ENCODE results near the gene DIP2B. TPM values are rescaled to one million over a fixed set of nuclear protein-coding genes. Genes with fewer than 3 reads are reported as not detected.

The DIP2B gene
- total RNA-seq, 1 donor from 2014 or later, result 21.1 TPM

GRCh38 chr12:50600364-50600763 lies 95.6 kb downstream of the DIP2B start:
- FAIRE-seq (no peak), DNase-seq (ENCODE audit: low read depth) (no peak)
- TF ChIP-seq CTCF (IDR thresholded peaks at IDR 0.05; ENCODE audit: insufficient read depth, low read length, severe bottlenecking), result no peak

GRCh38 chr12:50603817-50604639 lies 99.2 kb downstream of the DIP2B start:
- TF ChIP-seq CTCF (IDR thresholded peaks at IDR 0.05; ENCODE audit: insufficient read depth, low read length, severe bottlenecking), result no peak
- FAIRE-seq, result no peak

More at GRCh38 chr12:50600364-50600763, 95.6 kb downstream of the DIP2B start:
- H3K36me3 ChIP-seq (ENCODE audit: control insufficient read depth, insufficient read depth, low read length), result peaks cover 1% of the 10 kb centered on the region
- H3K27me3 ChIP-seq (ENCODE audit: control insufficient read depth, insufficient read depth, low read length), result no peaks in the 10 kb centered on the region
- H3K4me3 ChIP-seq (ENCODE audit: low read depth, low read length), result no peak overlapping the region

GRCh38 chr12:50604640-50604920 lies 99.8 kb downstream of the DIP2B start:
- FAIRE-seq (no peak), DNase-seq (ENCODE audit: low read depth) (no peak)
- Histone ChIP-seq H3K27me3 (ENCODE audit: control insufficient read depth, insufficient read depth, low read length) (no peaks in the 10 kb centered on the region), H3K4me3 (ENCODE audit: low read depth, low read length) (no peak overlapping the region), H3K36me3 (ENCODE audit: control insufficient read depth, insufficient read depth, low read length) (peaks cover 1% of the 10 kb centered on the region)
- TF ChIP-seq CTCF (IDR thresholded peaks at IDR 0.05; ENCODE audit: insufficient read depth, low read length, severe bottlenecking), result no peak

More at GRCh38 chr12:50603817-50604639, 99.2 kb downstream of the DIP2B start:
- no peak overlapping the region for H3K4me3 ChIP-seq (ENCODE audit: low read depth, low read length)
- no peaks in the 10 kb centered on the region for H3K27me3 ChIP-seq (ENCODE audit: control insufficient read depth, insufficient read depth, low read length)
- peaks cover 1% of the 10 kb centered on the region for H3K36me3 ChIP-seq (ENCODE audit: control insufficient read depth, insufficient read depth, low read length)
- no peak for DNase-seq (ENCODE audit: low read depth)

- peaks cover 2% of the 10 kb centered on the region for H3K36me3 ChIP-seq (ENCODE audit: control insufficient read depth, insufficient read depth, low read length)
- no peak overlapping the region for H3K4me3 ChIP-seq (ENCODE audit: low read depth, low read length)
- no peaks in the 10 kb centered on the region for H3K27me3 ChIP-seq (ENCODE audit: control insufficient read depth, insufficient read depth, low read length)
- FAIRE-seq (no peak), DNase-seq (ENCODE audit: low read depth) (no peak)
- TF ChIP-seq CTCF (IDR thresholded peaks at IDR 0.05; ENCODE audit: insufficient read depth, low read length, severe bottlenecking), result no peak
Observed at GRCh38 chr12:50606675-50607375, 102.0 kb downstream of the DIP2B start.

- Histone ChIP-seq H3K36me3 (ENCODE audit: control insufficient read depth, insufficient read depth, low read length) (peaks cover 2% of the 10 kb centered on the region), H3K27me3 (ENCODE audit: control insufficient read depth, insufficient read depth, low read length) (no peaks in the 10 kb centered on the region), H3K4me3 (ENCODE audit: low read depth, low read length) (no peak overlapping the region)
- DNase-seq (ENCODE audit: low read depth) (no peak), FAIRE-seq (no peak)
- no peak for TF ChIP-seq CTCF (IDR thresholded peaks at IDR 0.05; ENCODE audit: insufficient read depth, low read length, severe bottlenecking)
Observed at GRCh38 chr12:50609292-50609874, 104.6 kb downstream of the DIP2B start.
